Gastrocnemius medialis (tissue), 4 donors: Measurements from ENCODE around the gene SURF4.

ENCODE experiments used
- POLR2A ChIP-seq, 2 donors: fragments of 450-650 bp; IDR thresholded peaks; one replicate each; pipeline ENCODE4 v1.6.1; 2017; ENCODE audit warnings: antibody characterized with exemption in 2 of 2, mild to moderate bottlenecking in 2 of 2, moderate library complexity in 2 of 2
- TF ChIP-seq, protein P1 (sequence below), 5 experiments: fragments of 450-650 bp in 3 of 5; fragments of 200-600 bp in 2 of 5; sonication (generic) in 2 of 5; IDR thresholded peaks in 4 of 5; conservative IDR thresholded peaks in 1 of 5; 1 replicate in 4 of 5; 2 replicates in 1 of 5; pipeline ENCODE4 v1.5.1; 2016 to 2019; ENCODE audit warnings: antibody characterized with exemption in 5 of 5, mild to moderate bottlenecking in 3 of 5, moderate library complexity in 3 of 5

DNA sequence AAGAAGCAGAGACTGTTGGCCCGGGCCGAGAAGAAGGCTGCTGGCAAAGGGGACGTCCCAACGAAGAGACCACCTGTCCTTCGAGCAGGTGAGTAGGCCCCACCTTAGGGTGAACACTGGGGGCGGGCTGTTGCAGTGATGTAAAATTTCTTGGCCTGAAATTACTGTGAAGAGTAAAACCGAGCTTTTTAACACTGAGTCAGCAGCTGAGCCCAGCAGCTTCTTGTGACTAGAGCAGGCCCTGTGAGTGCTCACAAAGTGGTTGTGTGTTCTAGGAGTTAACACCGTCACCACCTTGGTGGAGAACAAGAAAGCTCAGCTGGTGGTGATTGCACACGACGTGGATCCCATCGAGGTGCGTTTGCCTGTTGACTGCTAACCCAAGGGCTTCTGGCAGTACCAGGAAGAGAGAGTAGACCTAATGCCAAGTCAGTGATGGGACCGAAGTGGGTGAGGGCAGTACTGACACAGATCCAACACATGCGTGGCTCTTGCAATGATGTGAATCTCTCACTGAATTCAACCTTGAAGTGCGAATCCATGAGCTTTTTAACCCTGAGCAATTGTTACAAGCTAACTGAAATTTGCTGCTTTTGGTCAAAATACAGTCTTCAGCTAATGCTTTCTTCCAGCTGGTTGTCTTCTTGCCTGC lies 25.8 kb downstream of the SURF4 start:
- TF ChIP-seq, protein P1, sequence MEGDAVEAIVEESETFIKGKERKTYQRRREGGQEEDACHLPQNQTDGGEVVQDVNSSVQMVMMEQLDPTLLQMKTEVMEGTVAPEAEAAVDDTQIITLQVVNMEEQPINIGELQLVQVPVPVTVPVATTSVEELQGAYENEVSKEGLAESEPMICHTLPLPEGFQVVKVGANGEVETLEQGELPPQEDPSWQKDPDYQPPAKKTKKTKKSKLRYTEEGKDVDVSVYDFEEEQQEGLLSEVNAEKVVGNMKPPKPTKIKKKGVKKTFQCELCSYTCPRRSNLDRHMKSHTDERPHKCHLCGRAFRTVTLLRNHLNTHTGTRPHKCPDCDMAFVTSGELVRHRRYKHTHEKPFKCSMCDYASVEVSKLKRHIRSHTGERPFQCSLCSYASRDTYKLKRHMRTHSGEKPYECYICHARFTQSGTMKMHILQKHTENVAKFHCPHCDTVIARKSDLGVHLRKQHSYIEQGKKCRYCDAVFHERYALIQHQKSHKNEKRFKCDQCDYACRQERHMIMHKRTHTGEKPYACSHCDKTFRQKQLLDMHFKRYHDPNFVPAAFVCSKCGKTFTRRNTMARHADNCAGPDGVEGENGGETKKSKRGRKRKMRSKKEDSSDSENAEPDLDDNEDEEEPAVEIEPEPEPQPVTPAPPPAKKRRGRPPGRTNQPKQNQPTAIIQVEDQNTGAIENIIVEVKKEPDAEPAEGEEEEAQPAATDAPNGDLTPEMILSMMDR (IDR thresholded peaks at IDR 0.05 in 4 of 5, conservative IDR thresholded peaks at IDR 0.05 in 1 of 5): no peak
- TF ChIP-seq POLR2A (IDR thresholded peaks at IDR 0.05): no peak
